Esophagus mucosa (tissue), 1 donor: Measurements from ENCODE around the gene OR1J2. TPM values are rescaled to one million over a fixed set of nuclear protein-coding genes. Genes with fewer than 3 reads are reported as not detected.

Experiments used
- ATAC-seq: fragments of 200-7000 bp; cut with Tn5 transposase; one replicate; pipeline ENCODE4 v1.9.1; 2020
- total RNA-seq: library from RNA; stranded (reverse); gene quantifications from one replicate; pipeline ENCODE4 v1.2.4, GENCODE V29; 2023
- donor health status: DM: yes; HTN: yes; CAD: no.

The OR1J2 gene
- total RNA-seq, 1 donor from 2014 or later, result not detected

DNA sequence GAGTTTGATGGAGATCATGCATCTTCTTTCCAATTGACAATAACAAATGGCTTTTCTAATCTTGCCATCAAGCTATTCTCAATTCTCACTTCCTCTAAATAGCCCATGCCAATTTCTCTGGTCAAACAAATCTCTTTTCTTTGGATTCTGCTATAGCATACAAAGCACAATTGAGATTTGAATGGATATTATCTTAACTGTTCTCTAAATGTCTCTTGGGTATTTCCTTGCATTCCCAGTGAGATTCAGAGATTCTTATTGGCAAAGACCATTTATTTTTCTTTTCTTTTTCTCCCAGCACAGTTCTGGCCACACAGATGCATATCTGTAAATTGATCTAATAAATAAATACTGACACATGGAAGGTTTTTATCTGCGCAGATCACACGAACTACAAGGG lies 42.2 kb downstream of the OR1J2 start, which contains the start of gene OR1N2:
TSS of gene OR1N2 (plus strand) at position 301 of the 400 bp plus-strand sequence. CDS start 100 bp downstream, outside the sequence.
- ATAC-seq, result no peak

Other genes starting within 250 kb of the OR1J2 start
- 15.7 TPM for gene RBM18, start 246.0 kb upstream of the OR1J2 start, total RNA-seq
- gene MRRF, start 245.9 kb upstream of the OR1J2 start, total RNA-seq, result 36.5 TPM
- 29.9 TPM for gene PTGS1, start 139.8 kb upstream of the OR1J2 start, total RNA-seq
- not detected for gene OR1J1, start 32.9 kb upstream of the OR1J2 start, total RNA-seq
- gene OR1J4, start 8.3 kb downstream of the OR1J2 start, total RNA-seq, result 0.20 TPM
- not detected for gene OR1N1, start 16.5 kb downstream of the OR1J2 start, total RNA-seq
- gene OR1N2, start 42.3 kb downstream of the OR1J2 start, total RNA-seq, result not detected
- gene OR1L8, start 72.6 kb downstream of the OR1J2 start, total RNA-seq, result not detected
- not detected for gene OR1Q1, start 103.9 kb downstream of the OR1J2 start, total RNA-seq
- not detected for gene OR1B1, start 146.8 kb downstream of the OR1J2 start, total RNA-seq
- not detected for gene OR1L1, start 150.9 kb downstream of the OR1J2 start, total RNA-seq
- gene OR1L3, start 164.3 kb downstream of the OR1J2 start, total RNA-seq, result not detected
- gene OR1L4, start 213.2 kb downstream of the OR1J2 start, total RNA-seq, result not detected
- not detected for gene OR1L6, start 231.5 kb downstream of the OR1J2 start, total RNA-seq